Astrocyte of the spinal cord (primary cell): ENCODE results near the gene CERS5.
"Not testable (repeated sequence)": the region's sequence is repeated elsewhere in the genome, so short reads cannot be mapped to it uniquely, and the experiment has no call there.

Experiments
- DNase-seq: peaks from one replicate; pipeline ENCODE4 v3.0.0; 2011; ENCODE audit warnings: low read depth, low spot score
- H3K4me3 ChIP-seq: 2 replicates; pipeline ENCODE4 v1.5.1; 2011; ENCODE audit warnings: low read depth, mild to moderate bottlenecking, low read length, moderate library complexity
- in situ Hi-C: cut with HindIII; loops from 2 replicates; pipeline ENCODE4 v1.10.0; 2017; ENCODE audit warnings: low sequenced_read_pairs
- TF ChIP-seq, protein P1 (sequence below): IDR thresholded peaks from 2 replicates; pipeline ENCODE4 v1.5.1; 2012; ENCODE audit warnings: low read depth, mild to moderate bottlenecking, low read length, inconsistent platforms

Gene CERS5

DNA sequence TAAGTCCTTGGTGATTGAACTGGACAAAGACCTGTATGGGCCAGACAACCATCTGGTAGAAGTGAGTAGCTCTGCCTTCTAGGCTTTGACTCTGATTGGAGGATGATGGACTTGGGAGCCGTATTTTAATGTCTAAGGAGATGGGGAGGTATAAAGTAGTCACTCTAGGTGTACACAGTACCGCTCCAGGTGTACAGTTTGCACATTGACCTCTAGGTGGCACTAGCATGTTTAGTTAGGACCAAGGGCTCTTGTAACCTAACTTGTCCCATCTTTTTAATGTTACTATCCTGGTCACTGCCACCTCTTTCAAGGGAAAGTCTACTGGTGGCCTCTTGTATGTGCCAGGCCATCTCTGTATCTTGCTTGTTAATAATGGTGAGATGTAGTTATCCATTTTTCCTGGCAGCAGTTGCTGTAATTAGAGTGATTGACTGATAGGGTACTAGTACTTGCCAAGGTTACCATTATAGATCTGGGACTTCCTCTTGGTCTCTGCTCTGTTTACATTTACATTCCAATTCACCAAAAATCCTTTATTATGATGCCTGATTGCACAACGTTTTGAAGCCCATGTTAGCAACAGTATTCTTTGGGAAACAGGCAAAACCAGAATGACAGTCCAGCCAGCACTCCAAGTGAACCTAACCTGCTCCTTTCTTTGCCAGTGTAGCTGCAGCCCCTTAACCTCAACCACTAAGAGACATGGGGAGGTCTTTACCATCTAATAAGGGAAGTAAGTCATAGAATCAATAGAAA is 78.4 kb downstream of the CERS5 start:
- DNase-seq: peak; percentile 53
- in situ Hi-C loops: no loop called here
- TF ChIP-seq, protein P1, sequence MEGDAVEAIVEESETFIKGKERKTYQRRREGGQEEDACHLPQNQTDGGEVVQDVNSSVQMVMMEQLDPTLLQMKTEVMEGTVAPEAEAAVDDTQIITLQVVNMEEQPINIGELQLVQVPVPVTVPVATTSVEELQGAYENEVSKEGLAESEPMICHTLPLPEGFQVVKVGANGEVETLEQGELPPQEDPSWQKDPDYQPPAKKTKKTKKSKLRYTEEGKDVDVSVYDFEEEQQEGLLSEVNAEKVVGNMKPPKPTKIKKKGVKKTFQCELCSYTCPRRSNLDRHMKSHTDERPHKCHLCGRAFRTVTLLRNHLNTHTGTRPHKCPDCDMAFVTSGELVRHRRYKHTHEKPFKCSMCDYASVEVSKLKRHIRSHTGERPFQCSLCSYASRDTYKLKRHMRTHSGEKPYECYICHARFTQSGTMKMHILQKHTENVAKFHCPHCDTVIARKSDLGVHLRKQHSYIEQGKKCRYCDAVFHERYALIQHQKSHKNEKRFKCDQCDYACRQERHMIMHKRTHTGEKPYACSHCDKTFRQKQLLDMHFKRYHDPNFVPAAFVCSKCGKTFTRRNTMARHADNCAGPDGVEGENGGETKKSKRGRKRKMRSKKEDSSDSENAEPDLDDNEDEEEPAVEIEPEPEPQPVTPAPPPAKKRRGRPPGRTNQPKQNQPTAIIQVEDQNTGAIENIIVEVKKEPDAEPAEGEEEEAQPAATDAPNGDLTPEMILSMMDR: peak; percentile 84
- H3K4me3 ChIP-seq: no peak overlapping the region

DNA sequence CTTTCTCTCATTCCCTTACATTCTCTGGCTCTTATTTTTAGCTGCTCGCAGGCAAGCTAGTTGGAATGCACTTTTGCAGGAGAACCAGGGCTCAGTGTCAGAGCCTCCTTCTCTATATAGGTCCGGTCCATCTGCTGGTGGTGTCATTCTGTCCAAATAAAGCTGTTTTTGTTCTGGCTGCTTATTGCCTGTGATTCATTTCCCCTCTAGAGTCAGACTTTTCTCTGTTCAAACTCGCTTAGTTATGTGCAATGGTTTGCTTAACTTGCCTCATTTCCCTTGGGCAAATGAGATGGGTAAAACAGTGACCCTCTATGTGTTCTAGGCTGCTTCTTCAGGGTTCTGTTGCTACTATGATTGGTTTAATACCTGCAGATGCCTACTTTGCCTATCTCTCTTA is 79.2 kb downstream of the CERS5 start:
- H3K4me3 ChIP-seq: no peak overlapping the region
- TF ChIP-seq, protein P1: no peak
- DNase-seq: peak; percentile 61
- in situ Hi-C loops: no loop called here

DNA sequence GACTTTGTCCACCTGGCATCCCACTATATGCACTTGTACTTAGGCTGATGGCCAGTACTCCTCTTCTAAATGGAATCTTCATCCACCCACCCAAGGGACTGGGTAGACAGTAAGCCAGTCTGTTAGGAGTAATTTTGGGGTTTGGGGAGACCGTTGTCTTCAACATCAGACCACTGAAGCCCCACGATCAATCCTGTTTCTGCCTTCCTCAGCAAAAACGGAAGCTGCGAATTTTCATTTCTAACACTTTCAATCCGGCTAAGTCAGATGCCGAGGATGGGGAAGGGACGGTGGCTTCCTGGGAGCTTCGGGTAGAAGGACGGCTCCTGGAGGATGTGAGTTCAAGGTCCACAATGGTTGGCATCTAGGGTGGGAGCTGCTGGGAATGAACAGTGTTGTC is 80.0 kb downstream of the CERS5 start:
- in situ Hi-C loops: no loop called here
- no peak for DNase-seq
- H3K4me3 ChIP-seq: no peak overlapping the region
- TF ChIP-seq, protein P1: no peak

DNA sequence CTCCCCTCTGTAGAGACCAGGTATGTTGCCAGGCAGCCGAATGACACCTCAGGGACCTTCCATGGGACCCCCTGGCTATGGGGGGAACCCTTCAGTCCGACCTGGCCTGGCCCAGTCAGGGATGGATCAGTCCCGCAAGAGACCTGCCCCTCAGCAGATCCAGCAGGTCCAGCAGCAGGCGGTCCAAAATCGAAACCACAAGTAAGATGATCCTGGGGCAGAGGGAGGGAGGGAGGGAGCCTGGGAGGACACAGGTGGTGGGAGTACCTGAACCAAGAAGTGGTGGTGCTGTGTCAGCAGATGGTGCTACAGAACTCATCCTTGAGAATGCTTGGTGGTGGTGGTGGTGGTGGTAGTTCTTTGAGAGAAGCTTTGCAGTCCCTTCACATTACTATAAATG is 81.0 kb downstream of the CERS5 start:
- H3K4me3 ChIP-seq: peak overlapping the region; percentile 88
- in situ Hi-C loops: no loop called here
- TF ChIP-seq, protein P1: no peak
- DNase-seq: no peak

DNA sequence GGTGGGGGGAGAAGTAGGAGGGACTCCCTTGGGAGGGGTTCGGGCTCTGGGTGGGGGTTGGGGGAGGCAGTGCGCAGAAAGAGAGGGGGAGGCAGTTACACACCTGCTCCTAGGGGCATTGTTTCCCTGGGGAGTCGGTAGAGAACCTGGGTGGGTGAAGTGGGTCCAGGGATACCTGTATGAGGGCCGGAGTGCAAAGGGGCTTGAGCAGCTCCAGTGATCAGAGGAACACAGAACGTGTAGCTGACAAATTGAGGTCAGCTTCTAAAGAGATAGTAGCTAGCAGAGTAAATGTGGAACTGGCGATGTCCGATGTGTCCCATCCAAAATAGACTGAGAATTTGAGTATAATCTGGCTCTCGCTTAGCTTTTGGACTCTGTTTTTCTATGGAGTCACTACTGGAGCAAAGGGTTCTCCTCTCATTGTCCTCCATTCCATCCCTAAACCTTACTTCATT is 81.5 kb downstream of the CERS5 start:
- H3K4me3 ChIP-seq: peak overlapping the region; percentile 88
- in situ Hi-C loops: no loop called here
- TF ChIP-seq, protein P1: no peak
- DNase-seq: no peak

DNA sequence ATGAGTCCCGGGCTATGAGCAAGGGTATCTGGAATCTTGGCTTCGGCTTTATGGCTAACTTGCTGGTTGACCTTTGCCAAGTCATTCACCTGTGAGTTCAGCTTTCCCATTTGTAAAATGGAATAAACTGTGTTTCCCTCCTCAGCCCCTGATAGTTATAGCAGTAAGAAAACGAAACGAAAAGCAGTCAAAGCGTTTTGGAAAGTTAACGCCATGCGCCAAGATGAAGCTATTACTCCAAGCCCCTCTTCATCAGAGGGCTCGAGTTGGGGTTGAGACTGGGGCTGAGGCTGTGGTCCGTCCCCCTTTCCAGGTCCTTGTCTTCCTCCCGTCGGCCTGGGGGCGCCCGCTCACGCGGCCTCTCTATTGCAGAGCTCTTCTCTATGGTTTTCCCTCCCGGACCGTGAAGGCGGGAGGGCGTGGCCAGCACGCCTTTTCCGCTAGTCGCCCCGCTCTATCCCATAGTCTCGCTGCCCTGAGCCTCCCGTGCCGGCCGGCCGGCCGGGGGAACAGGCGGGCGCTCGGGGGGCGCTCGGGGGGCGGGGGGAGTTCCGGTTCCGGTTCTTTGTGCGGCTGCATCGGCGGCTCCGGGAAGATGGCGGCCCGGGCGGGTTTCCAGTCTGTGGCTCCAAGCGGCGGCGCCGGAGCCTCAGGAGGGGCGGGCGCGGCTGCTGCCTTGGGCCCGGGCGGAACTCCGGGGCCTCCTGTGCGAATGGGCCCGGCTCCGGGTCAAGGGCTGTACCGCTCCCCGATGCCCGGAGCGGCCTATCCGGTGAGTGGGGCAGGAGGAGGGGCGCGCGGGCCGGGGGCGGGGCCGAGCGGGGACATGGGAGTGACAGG is 82.2 kb downstream of the CERS5 start, which contains the start of gene SMARCD1:
Gene SMARCD1, plus strand, starts transcription at position 568 of the 840 bp plus-strand sequence. Its CDS starts 28 bp downstream, at position 596.
- TF ChIP-seq, protein P1: peak; percentile 75
- peak within 1 kb of the TSS; percentile 88 for H3K4me3 ChIP-seq
- DNase-seq: peak; percentile 95
- in situ Hi-C loops: no loop called here

DNA sequence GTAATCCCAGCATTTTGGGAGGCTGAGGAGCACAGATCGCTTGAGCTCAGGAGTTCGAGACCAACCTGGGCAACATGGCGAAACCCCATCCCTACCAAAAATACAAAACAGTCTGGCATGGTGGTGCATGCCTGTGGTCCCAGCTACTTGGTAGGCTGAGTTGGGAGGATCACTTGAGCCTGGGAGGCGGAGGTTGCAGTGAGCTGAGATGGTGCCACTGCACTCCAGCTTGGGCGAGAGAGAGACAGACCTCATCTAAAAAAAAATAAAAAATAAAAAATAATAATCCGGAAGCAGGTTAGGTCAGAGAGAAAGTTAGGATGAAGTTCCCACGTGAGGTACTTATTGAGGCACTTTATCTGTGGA is 82.8 kb downstream of the CERS5 start:
- H3K4me3 ChIP-seq: peak overlapping the region; percentile 88
- in situ Hi-C loops, DNase-seq: not testable (repeated sequence)
